Liver (tissue), 9 donors: ENCODE results near the gene C14orf132. TPM values are rescaled to one million over a fixed set of nuclear protein-coding genes. Genes with fewer than 3 reads are reported as not detected.
A peak's percentile ranks its signal among the peaks of the same experiment; 100 is the strongest.

Experiments
- DNase-seq: peaks from one replicate; pipeline ENCODE4 v3.0.0-alpha.2; 2017; ENCODE audit warnings: low spot score
- H3K27ac ChIP-seq, 2 donors: one replicate each; pipeline ENCODE4 v1.7.0; 2013; ENCODE audit warnings: inconsistent platforms in 2 of 2, low read length in 2 of 2, control low read depth in 1 of 2, low read depth in 1 of 2, mild to moderate bottlenecking in 1 of 2
- H3K27me3 ChIP-seq, 4 donors: one replicate each; pipeline versions ENCODE4 v1.6.1 to v1.7.0; 2013; ENCODE audit warnings: low read length in 3 of 4, inconsistent platforms in 1 of 4, mild to moderate bottlenecking in 1 of 4, moderate library complexity in 1 of 4; ENCODE audit not compliant: control insufficient read depth in 4 of 4, insufficient read depth in 4 of 4
- H3K36me3 ChIP-seq, 4 donors: one replicate each; pipeline versions ENCODE4 v1.6.1 to v1.7.0; 2013; ENCODE audit warnings: low read length in 3 of 4, mild to moderate bottlenecking in 3 of 4, low read depth in 1 of 4, moderate library complexity in 1 of 4; ENCODE audit not compliant: control insufficient read depth in 4 of 4, insufficient read depth in 3 of 4
- H3K4me1 ChIP-seq, 4 donors: one replicate each; pipeline versions ENCODE4 v1.6.1 to v1.7.0; 2013; ENCODE audit warnings: low read length in 3 of 4, mild to moderate bottlenecking in 3 of 4, moderate library complexity in 1 of 4; ENCODE audit not compliant: control insufficient read depth in 4 of 4, insufficient read depth in 4 of 4
- H3K4me3 ChIP-seq, 3 donors: one replicate each; pipeline versions ENCODE4 v1.6.1 to v1.7.0; 2013; ENCODE audit warnings: low read length in 3 of 3, control low read depth in 1 of 3, low read depth in 1 of 3, mild to moderate bottlenecking in 1 of 3
- H3K9ac ChIP-seq, 2 donors: one replicate each; pipeline ENCODE4 v1.7.0; 2013; ENCODE audit warnings: low read length in 2 of 2, mild to moderate bottlenecking in 2 of 2, moderate library complexity in 2 of 2, control low read depth in 1 of 2, low read depth in 1 of 2
- H3K9me3 ChIP-seq, 4 donors: one replicate each; pipeline versions ENCODE4 v1.6.1 to v1.7.0; 2013; ENCODE audit warnings: low read length in 3 of 4; ENCODE audit not compliant: control insufficient read depth in 4 of 4
- EGR1 ChIP-seq, 2 donors: IDR thresholded peaks; 2 replicates each; pipeline ENCODE4 v1.6.1; 2016 to 2018; ENCODE audit warnings: antibody characterized with exemption in 2 of 2, low read depth in 2 of 2
- FOXA1 ChIP-seq: IDR thresholded peaks from 2 replicates; pipeline ENCODE4 v1.6.1; 2016; ENCODE audit warnings: antibody characterized with exemption
- FOXA2 ChIP-seq: IDR thresholded peaks from 2 replicates; pipeline ENCODE4 v1.6.1; 2016; ENCODE audit warnings: antibody characterized with exemption
- GABPA ChIP-seq, 2 donors: IDR thresholded peaks in 1 of 2; conservative IDR thresholded peaks in 1 of 2; 2 replicates each; pipeline ENCODE4 v1.6.1; 2016; ENCODE audit warnings: antibody characterized with exemption in 2 of 2, mild to moderate bottlenecking in 1 of 2, moderate library complexity in 1 of 2
- HNF4A ChIP-seq, 2 donors: conservative IDR thresholded peaks; 2 replicates each; pipeline ENCODE4 v1.6.1; 2016; ENCODE audit warnings: antibody characterized with exemption in 2 of 2, mild to moderate bottlenecking in 2 of 2
- HNF4G ChIP-seq: IDR thresholded peaks from 2 replicates; pipeline ENCODE4 v1.6.1; 2016; ENCODE audit warnings: antibody characterized with exemption
- NR2F2 ChIP-seq: IDR thresholded peaks from 2 replicates; pipeline ENCODE4 v1.6.1; 2016; ENCODE audit warnings: antibody characterized with exemption
- RAD21 ChIP-seq, 2 donors: IDR thresholded peaks; 2 replicates each; pipeline ENCODE4 v1.6.1; 2016; ENCODE audit warnings: antibody characterized with exemption in 2 of 2, mild to moderate bottlenecking in 2 of 2
- RXRA ChIP-seq, 2 donors: IDR thresholded peaks; 2 replicates each; pipeline ENCODE4 v1.6.1; 2017 to 2018; ENCODE audit warnings: antibody characterized with exemption in 2 of 2, mild to moderate bottlenecking in 1 of 2
- SP1 ChIP-seq: IDR thresholded peaks from 2 replicates; pipeline ENCODE4 v1.6.1; 2018; ENCODE audit warnings: antibody characterized with exemption, mild to moderate bottlenecking
- TAF1 ChIP-seq: conservative IDR thresholded peaks from 2 replicates; pipeline ENCODE4 v1.6.1; 2016; ENCODE audit warnings: antibody characterized with exemption, mild to moderate bottlenecking
- YY1 ChIP-seq: IDR thresholded peaks from 2 replicates; pipeline ENCODE4 v1.6.1; 2016; ENCODE audit warnings: antibody characterized with exemption, mild to moderate bottlenecking
- WGBS: extraction: QIAGEN DNeasy Blood & Tissue Kit; methylation state at CpG from one replicate; pipeline ENCODE4 v1.1.7; 2013; 5-methylcytosine and 5-hydroxymethylcytosine counted together
- polyA plus RNA-seq, 2 donors: library from polyadenylated mRNA; stranded (reverse) in 1 of 2; unstranded in 1 of 2; fragments of 200-250 nt in 1 of 2; fragments of >200 nt in 1 of 2; fragmentation: Nextera tagmentation in 1 of 2; extraction: Ambion mirVana in 1 of 2; gene quantifications; one replicate each; pipeline versions ENCODE4 v1.2.1 to v1.2.3, GENCODE V29; 2013 to 2015
- total RNA-seq, 2 donors: library from RNA; depleted of rRNA; stranded (reverse); fragments of >200 nt; gene quantifications; one replicate each; pipeline ENCODE4 v1.2.3, GENCODE V29; 2014
- TF ChIP-seq, protein P1 (sequence below): fragments of 150-350 bp; IDR thresholded peaks from 2 replicates; pipeline ENCODE4 v1.5.1; 2017; ENCODE audit warnings: improper control_type of control experiment, low read depth, low read length; ENCODE audit not compliant: missing input control
- TF ChIP-seq, protein P2 (sequence below): IDR thresholded peaks from 2 replicates; pipeline ENCODE4 v1.6.1; 2016; ENCODE audit warnings: antibody characterized with exemption
- TF ChIP-seq, protein P3 (sequence below): IDR thresholded peaks from 2 replicates; pipeline ENCODE4 v1.6.1; 2016; ENCODE audit warnings: antibody characterized with exemption
- TF ChIP-seq, protein P4 (sequence below): IDR thresholded peaks from 2 replicates; pipeline ENCODE4 v1.6.1; 2016; ENCODE audit warnings: antibody characterized with exemption, mild to moderate bottlenecking
- TF ChIP-seq, protein P5 (sequence below): IDR thresholded peaks from 2 replicates; pipeline ENCODE4 v1.6.1; 2016; ENCODE audit warnings: antibody characterized with exemption
- donor health status: healthy.
- donor health status: healthy.
- donor health status: healthy.
- donor health status: healthy.
- donor health status: healthy.

Gene C14orf132
- total and polyA plus RNA-seq, 4 donors: 1.8 to 3.0 (median 2.1) TPM

DNA sequence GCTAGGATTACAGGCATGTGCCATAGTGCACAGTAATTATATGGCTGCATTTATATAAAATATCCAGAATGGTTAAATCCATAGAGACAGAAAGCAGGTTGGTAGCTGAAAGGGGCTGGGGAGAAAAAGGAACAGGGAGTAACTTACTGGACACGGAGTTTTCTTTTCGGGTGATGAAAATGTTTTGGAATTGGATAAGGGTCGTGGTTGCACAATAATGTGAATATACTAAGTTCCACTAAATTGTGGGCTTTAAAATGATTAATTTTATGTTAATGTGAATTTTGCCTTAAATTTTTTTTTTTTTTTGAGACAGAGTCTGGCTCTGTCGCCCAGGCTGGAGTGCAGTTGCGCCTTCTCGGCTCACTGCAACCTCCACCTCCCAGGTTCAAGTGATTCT lies 95.3 kb downstream of the C14orf132 start:
- peaks cover 0 to 5% (median 2%) of the 10 kb centered on the region in 4 donors for H3K9me3 ChIP-seq
- no peaks in the 10 kb centered on the region for H3K4me1 ChIP-seq
- DNase-seq: no peak
- no peak overlapping the region for H3K4me3 ChIP-seq
- no peaks in the 10 kb centered on the region for H3K36me3 ChIP-seq
- no peak overlapping the region for H3K9ac ChIP-seq
- H3K27ac ChIP-seq: no peak overlapping the region
- H3K27me3 ChIP-seq: no peaks in the 10 kb centered on the region
- WGBS: 88% methylated on average over 6 of the region's 6 CpGs
- TF ChIP-seq HNF4A (conservative IDR thresholded peaks at IDR 0.05) (no peak), YY1 (no peak), RAD21 (IDR thresholded peaks at IDR 0.05) (no peak), HNF4G (no peak), NR2F2 (no peak), TAF1 (no peak), FOXA1 (no peak), RXRA (IDR thresholded peaks at IDR 0.05) (no peak), EGR1 (IDR thresholded peaks at IDR 0.05; ENCODE audit: low read depth in 2 of 2) (no peak), SP1 (no peak), FOXA2 (no peak), GABPA (IDR thresholded peaks at IDR 0.05 in 1 of 2, conservative IDR thresholded peaks at IDR 0.05 in 1 of 2) (no peak)
- TF ChIP-seq, protein P1, sequence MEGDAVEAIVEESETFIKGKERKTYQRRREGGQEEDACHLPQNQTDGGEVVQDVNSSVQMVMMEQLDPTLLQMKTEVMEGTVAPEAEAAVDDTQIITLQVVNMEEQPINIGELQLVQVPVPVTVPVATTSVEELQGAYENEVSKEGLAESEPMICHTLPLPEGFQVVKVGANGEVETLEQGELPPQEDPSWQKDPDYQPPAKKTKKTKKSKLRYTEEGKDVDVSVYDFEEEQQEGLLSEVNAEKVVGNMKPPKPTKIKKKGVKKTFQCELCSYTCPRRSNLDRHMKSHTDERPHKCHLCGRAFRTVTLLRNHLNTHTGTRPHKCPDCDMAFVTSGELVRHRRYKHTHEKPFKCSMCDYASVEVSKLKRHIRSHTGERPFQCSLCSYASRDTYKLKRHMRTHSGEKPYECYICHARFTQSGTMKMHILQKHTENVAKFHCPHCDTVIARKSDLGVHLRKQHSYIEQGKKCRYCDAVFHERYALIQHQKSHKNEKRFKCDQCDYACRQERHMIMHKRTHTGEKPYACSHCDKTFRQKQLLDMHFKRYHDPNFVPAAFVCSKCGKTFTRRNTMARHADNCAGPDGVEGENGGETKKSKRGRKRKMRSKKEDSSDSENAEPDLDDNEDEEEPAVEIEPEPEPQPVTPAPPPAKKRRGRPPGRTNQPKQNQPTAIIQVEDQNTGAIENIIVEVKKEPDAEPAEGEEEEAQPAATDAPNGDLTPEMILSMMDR: no peak
- TF ChIP-seq, protein P2, sequence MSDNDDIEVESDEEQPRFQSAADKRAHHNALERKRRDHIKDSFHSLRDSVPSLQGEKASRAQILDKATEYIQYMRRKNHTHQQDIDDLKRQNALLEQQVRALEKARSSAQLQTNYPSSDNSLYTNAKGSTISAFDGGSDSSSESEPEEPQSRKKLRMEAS: no peak
- TF ChIP-seq, protein P3, sequence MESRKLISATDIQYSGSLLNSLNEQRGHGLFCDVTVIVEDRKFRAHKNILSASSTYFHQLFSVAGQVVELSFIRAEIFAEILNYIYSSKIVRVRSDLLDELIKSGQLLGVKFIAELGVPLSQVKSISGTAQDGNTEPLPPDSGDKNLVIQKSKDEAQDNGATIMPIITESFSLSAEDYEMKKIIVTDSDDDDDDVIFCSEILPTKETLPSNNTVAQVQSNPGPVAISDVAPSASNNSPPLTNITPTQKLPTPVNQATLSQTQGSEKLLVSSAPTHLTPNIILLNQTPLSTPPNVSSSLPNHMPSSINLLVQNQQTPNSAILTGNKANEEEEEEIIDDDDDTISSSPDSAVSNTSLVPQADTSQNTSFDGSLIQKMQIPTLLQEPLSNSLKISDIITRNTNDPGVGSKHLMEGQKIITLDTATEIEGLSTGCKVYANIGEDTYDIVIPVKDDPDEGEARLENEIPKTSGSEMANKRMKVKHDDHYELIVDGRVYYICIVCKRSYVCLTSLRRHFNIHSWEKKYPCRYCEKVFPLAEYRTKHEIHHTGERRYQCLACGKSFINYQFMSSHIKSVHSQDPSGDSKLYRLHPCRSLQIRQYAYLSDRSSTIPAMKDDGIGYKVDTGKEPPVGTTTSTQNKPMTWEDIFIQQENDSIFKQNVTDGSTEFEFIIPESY: no peak
- TF ChIP-seq, protein P4, sequence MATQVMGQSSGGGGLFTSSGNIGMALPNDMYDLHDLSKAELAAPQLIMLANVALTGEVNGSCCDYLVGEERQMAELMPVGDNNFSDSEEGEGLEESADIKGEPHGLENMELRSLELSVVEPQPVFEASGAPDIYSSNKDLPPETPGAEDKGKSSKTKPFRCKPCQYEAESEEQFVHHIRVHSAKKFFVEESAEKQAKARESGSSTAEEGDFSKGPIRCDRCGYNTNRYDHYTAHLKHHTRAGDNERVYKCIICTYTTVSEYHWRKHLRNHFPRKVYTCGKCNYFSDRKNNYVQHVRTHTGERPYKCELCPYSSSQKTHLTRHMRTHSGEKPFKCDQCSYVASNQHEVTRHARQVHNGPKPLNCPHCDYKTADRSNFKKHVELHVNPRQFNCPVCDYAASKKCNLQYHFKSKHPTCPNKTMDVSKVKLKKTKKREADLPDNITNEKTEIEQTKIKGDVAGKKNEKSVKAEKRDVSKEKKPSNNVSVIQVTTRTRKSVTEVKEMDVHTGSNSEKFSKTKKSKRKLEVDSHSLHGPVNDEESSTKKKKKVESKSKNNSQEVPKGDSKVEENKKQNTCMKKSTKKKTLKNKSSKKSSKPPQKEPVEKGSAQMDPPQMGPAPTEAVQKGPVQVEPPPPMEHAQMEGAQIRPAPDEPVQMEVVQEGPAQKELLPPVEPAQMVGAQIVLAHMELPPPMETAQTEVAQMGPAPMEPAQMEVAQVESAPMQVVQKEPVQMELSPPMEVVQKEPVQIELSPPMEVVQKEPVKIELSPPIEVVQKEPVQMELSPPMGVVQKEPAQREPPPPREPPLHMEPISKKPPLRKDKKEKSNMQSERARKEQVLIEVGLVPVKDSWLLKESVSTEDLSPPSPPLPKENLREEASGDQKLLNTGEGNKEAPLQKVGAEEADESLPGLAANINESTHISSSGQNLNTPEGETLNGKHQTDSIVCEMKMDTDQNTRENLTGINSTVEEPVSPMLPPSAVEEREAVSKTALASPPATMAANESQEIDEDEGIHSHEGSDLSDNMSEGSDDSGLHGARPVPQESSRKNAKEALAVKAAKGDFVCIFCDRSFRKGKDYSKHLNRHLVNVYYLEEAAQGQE: no peak
- TF ChIP-seq, protein P5, sequence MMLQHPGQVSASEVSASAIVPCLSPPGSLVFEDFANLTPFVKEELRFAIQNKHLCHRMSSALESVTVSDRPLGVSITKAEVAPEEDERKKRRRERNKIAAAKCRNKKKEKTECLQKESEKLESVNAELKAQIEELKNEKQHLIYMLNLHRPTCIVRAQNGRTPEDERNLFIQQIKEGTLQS: no peak

DNA sequence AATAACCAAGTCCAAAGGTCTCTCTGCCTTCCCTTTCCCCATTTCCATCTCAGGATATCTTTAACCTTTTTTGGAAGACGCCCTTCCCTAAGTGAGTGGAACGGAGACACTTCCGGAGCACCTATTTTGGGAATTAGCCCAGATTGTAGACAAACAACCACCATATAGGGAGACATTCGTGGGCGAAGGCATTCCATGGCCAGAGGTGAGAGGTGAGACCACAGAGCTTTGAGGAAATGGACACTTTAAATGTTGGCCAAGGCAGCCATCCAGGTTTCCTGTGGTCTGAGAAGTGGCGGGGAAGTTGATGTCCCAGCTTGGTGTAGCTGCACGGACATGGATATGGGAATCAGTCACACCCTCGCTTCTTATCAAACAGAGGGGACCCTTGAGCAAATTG lies 96.1 kb downstream of the C14orf132 start:
- Histone ChIP-seq H3K27ac (no peak overlapping the region), H3K4me1 (no peaks in the 10 kb centered on the region), H3K9me3 (peaks cover 0 to 5% (median 2%) of the 10 kb centered on the region in 4 donors), H3K4me3 (no peak overlapping the region), H3K9ac (no peak overlapping the region), H3K36me3 (no peaks in the 10 kb centered on the region), H3K27me3 (no peaks in the 10 kb centered on the region)
- TF ChIP-seq, protein P1: no peak
- TF ChIP-seq SP1 (no peak), FOXA2 (no peak), NR2F2 (peak; percentile 87)
- TF ChIP-seq, protein P2: no peak
- DNase-seq: no peak
- 70% methylated on average over 8 of the region's 8 CpGs for WGBS
